GM21786 (cell line): ENCODE results near the gene ZMYND12.

Experiments used
- ATAC-seq: cut with Tn5 transposase; IDR thresholded peaks from one replicate; pipeline ENCODE4 v1.9.1; 2021; ENCODE audit not compliant: unreplicated experiment

ZMYND12 gene

GRCh38 chr1:42399315-42400100 lies 56.3 kb downstream of the ZMYND12 start:
- no peak for ATAC-seq

DNA sequence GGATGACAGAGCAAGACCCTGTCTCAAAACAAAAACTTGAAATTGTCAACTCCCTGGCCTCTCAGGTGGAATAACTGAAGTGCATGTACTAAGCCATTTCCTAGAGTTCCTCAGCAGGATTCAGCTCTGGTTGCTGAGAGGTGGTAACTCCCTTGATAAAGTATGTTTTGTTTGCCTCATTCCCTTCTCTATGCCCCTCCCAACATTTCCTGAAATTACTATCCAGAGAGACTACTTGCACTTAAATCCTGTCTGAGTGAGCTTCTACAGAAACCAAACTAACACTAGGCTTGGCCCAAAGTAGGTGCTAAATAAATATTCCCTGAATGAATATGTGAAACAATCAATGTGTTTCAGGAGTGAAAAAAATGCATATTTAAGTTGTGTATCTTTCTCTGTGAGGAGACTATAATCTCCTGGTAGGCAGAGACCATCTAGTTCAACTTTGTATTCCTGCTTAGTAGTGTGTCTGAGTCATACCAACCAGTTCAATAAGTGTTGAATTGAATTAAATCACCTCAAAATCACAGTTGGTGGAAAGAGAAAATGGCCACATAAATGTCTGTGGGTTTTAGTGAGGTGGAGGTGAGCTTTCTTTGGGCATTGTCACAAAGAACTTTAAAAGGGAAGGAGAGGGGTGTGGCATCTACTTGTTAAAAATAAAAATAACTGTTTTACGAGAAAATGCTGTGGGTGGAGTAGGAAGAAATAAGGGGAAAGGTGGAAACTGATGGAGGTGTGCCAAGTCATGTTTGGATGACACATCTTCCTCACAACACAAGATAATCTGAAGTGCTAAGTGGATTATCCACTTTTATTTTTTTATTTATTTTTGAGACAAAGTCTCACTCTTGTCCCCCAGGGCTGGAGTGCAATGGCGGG lies 62.6 kb downstream of the ZMYND12 start:
- no peak for ATAC-seq

- no peak for ATAC-seq
These were observed 63.6 kb downstream of the ZMYND12 start for GRCh38 chr1:42392255-42392654.

- ATAC-seq: no peak
These were observed 69.8 kb downstream of the ZMYND12 start for GRCh38 chr1:42386051-42386450.

DNA sequence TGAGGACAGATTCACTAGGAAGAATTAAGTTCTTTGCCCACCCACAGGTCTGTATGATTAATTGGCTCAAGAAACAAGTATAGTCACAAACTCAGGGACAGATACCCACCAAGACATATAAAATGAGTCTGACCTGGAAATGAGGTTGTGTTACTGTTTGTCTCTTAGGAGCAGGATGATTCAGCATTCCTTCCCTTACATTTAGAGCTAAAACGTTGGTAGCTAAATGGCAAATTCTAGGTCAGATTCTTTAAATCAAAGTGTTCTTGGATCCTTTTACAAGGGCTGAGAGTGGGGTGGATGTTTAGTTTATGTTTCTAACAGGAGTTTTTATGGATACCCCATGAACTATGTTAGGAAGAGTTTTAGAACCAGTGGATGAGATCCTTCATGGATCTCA lies 70.5 kb downstream of the ZMYND12 start:
- no peak for ATAC-seq

GRCh38 chr1:42381280-42381673 lies 74.5 kb downstream of the ZMYND12 start:
- no peak for ATAC-seq

GRCh38 chr1:42380586-42381279 lies 75.1 kb downstream of the ZMYND12 start, which contains the start of gene RIMKLA:
Gene RIMKLA (plus strand): TSS chr1:42380792. CDS start chr1:42380935, 143 bp downstream.
- peak; percentile 77 for ATAC-seq
